PFSK-1 (cell line): ENCODE results near the gene DGKI.

Source experiments
- POLR2AphosphoS5 ChIP-seq: IDR thresholded peaks from 2 replicates; pipeline ENCODE4 v1.6.1; 2012; ENCODE audit warnings: low read depth, mild to moderate bottlenecking, control low read depth, low read length, moderate library complexity
- TAF1 ChIP-seq: IDR thresholded peaks from 2 replicates; pipeline ENCODE4 v1.6.1; 2012; ENCODE audit warnings: low read length, control low read depth, borderline replicate concordance; ENCODE audit not compliant: insufficient read depth

DNA sequence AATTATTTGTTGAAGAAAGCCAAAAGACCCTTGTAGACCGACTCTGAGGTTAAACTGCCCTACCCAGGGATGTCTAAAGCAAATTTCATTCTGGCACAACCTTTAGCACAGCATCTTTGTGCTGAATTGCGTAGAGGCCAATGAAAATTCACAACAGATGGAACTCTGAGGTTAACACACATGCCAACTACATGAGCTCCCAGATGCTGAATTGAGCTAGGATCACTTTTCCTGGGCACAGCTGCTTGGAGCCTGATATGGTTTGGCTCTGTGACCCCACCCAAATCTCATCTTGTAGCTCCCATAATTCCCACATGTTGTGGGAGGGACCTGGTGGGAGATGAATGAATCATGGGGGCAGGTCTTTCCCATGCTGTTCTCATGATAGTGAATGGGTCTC lies 345.2 kb downstream of the DGKI start:
- TF ChIP-seq TAF1 = no peak
- TF ChIP-seq POLR2AphosphoS5 = no peak
